HCT116 (cell line): ENCODE measurements around the gene MYL6B. TPM values are rescaled to one million over a fixed set of nuclear protein-coding genes. Genes with fewer than 3 reads are reported as not detected.

Experiments
- ATAC-seq: fragments of 200-7000 bp; cut with Tn5 transposase; 2 replicates; pipeline ENCODE4 v1.9.1; 2020; ENCODE audit warnings: mild to moderate bottlenecking, moderate library complexity
- BruUV-seq: library from RNA; stranded (reverse); fragments of 400-500 nt; replicated peaks from 2 replicates; lab custom pipeline; 2021; lab: Mats Ljungman, UMichigan
- CTCF ChIA-PET: fragments of 300-600 bp; sonication (Branson Sonifier 250); formaldehyde crosslinking; loops from one replicate; lab custom pipeline; 2021; ENCODE audit warnings: antibody characterized with exemption; lab: Charles Lee
- POLR2A ChIA-PET: fragments of 300-600, 350-600 bp; sonication (Branson Sonifier 250); formaldehyde crosslinking; loops from one replicate; lab custom pipeline; 2021; ENCODE audit warnings: antibody characterized with exemption; lab: Charles Lee
- RAD21 ChIA-PET, 2 experiments: fragments of 300-600 bp; sonication (Branson Sonifier 250); formaldehyde crosslinking; loops; one replicate each; lab custom pipeline; 2023; ENCODE audit warnings: low total read pairs in 2 of 2; ENCODE audit not compliant: uncharacterized antibody in 2 of 2, unreplicated experiment in 2 of 2, low non-redundant PET in 1 of 2; lab: Charles Lee
- DNase-seq: peaks from one replicate; pipeline ENCODE4 v3.0.0-alpha.2; 2010; ENCODE audit warnings: low read depth, low spot score
- H2AFZ ChIP-seq: fragments of 200-600 bp; shearing (Covaris generic), sonication (generic); 2 replicates; pipeline ENCODE4 v1.6.1; 2017; ENCODE audit warnings: low read depth, mixed run types, mixed read lengths, antibody characterized with exemption, low read length; ENCODE audit not compliant: poor library complexity, severe bottlenecking
- H3K27ac ChIP-seq: 2 replicates; pipeline ENCODE4 v1.5.1; 2012; ENCODE audit warnings: low read depth, low read length
- H3K27me3 ChIP-seq: fragments of 200-600 bp; sonication (generic); 2 replicates; pipeline ENCODE4 v1.6.1; 2016; ENCODE audit warnings: mixed run types, low read length, mixed read lengths; ENCODE audit not compliant: insufficient read depth
- H3K36me3 ChIP-seq, 2 experiments: fragments of 200-500 bp in 1 of 2; fragments of 200-600 bp in 1 of 2; sonication (Bioruptor generic) in 1 of 2; sonication (generic) in 1 of 2; 2 replicates each; pipeline versions ENCODE4 v1.5.1 to v1.6.1; 2014 to 2016; ENCODE audit warnings: low read length in 2 of 2, inconsistent platforms in 1 of 2, mixed read lengths in 1 of 2, mixed run types in 1 of 2; ENCODE audit not compliant: insufficient read depth in 2 of 2, control insufficient read depth in 1 of 2
- H3K4me1 ChIP-seq, 2 experiments: fragments of 200-600 bp in 1 of 2; sonication (generic) in 1 of 2; 2 replicates each; pipeline versions ENCODE4 v1.5.1 to v1.6.1; 2012 to 2017; ENCODE audit warnings: low read length in 2 of 2, inconsistent platforms in 1 of 2, mild to moderate bottlenecking in 1 of 2, mixed read lengths in 1 of 2, mixed run types in 1 of 2, moderate library complexity in 1 of 2; ENCODE audit not compliant: insufficient read depth in 2 of 2, control insufficient read depth in 1 of 2
- H3K4me2 ChIP-seq: fragments of 200-600 bp; sonication (generic); 2 replicates; pipeline ENCODE4 v1.6.1; 2017; ENCODE audit warnings: mixed run types, low read length, mixed read lengths
- H3K4me3 ChIP-seq, 2 experiments: fragments of 200-600 bp in 1 of 2; sonication (generic) in 1 of 2; replicated peaks in 1 of 2; 2 replicates each; pipeline ENCODE4 v1.5.1; 2011 to 2016; ENCODE audit warnings: low read length in 2 of 2, control low read depth in 1 of 2, low read depth in 1 of 2, mild to moderate bottlenecking in 1 of 2, mixed read lengths in 1 of 2, mixed run types in 1 of 2
- H3K79me2 ChIP-seq: fragments of 200-600 bp; sonication (generic); 2 replicates; pipeline ENCODE4 v1.6.1; 2017; ENCODE audit warnings: mild to moderate bottlenecking, mixed run types, low read length, moderate library complexity, mixed read lengths; ENCODE audit not compliant: insufficient read depth
- H3K9ac ChIP-seq: fragments of 200-600 bp; sonication (generic); 2 replicates; pipeline ENCODE4 v1.6.1; 2016; ENCODE audit warnings: low read length, mixed read lengths
- H3K9me2 ChIP-seq: fragments of 200-600 bp; sonication (generic), shearing (Covaris generic); 2 replicates; pipeline ENCODE4 v1.6.1; 2017; ENCODE audit warnings: mixed run types, mild to moderate bottlenecking, moderate library complexity; ENCODE audit not compliant: insufficient read depth
- H3K9me3 ChIP-seq, 2 experiments: fragments of 200-500 bp in 1 of 2; fragments of 200-600 bp in 1 of 2; sonication (Bioruptor generic) in 1 of 2; sonication (generic) in 1 of 2; 2 replicates each; pipeline ENCODE4 v1.6.1; 2014 to 2017; ENCODE audit warnings: low read length in 2 of 2, mixed read lengths in 2 of 2, inconsistent platforms in 1 of 2, low read depth in 1 of 2, mild to moderate bottlenecking in 1 of 2, mixed run types in 1 of 2, moderate library complexity in 1 of 2; ENCODE audit not compliant: control insufficient read depth in 1 of 2, insufficient read depth in 1 of 2
- H4K20me1 ChIP-seq: fragments of 200-600 bp; sonication (generic), shearing (Covaris generic); 2 replicates; pipeline ENCODE4 v1.6.1; 2017; ENCODE audit warnings: mixed run types, mild to moderate bottlenecking, moderate library complexity; ENCODE audit not compliant: insufficient read depth
- CBX3 ChIP-seq: IDR thresholded peaks from 2 replicates; pipeline ENCODE4 v1.6.1; 2012; ENCODE audit warnings: low read depth
- CEBPB ChIP-seq: IDR thresholded peaks from 2 replicates; pipeline ENCODE4 v1.6.1; 2012; ENCODE audit warnings: low read depth
- CTCF ChIP-seq, 3 experiments: fragments of 200-600 bp in 1 of 3; sonication (generic) in 1 of 3; IDR thresholded peaks in 2 of 3; conservative IDR thresholded peaks in 1 of 3; 2 replicates each; pipeline ENCODE4 v1.5.1; 2012 to 2017; ENCODE audit warnings: low read depth in 2 of 3, low read length in 2 of 3, antibody characterized with exemption in 1 of 3, borderline replicate concordance in 1 of 3, control low read depth in 1 of 3, mild to moderate bottlenecking in 1 of 3, mixed read lengths in 1 of 3, mixed run types in 1 of 3, moderate library complexity in 1 of 3; ENCODE audit not compliant: insufficient read depth in 1 of 3
- EGR1 ChIP-seq: IDR thresholded peaks from 2 replicates; pipeline ENCODE4 v1.6.1; 2012; ENCODE audit warnings: low read depth
- ELF1 ChIP-seq: IDR thresholded peaks from 2 replicates; pipeline ENCODE4 v1.6.1; 2012; ENCODE audit warnings: low read depth, borderline replicate concordance
- EZH2phosphoT487 ChIP-seq: fragments of 200-600 bp; IDR thresholded peaks from 2 replicates; pipeline ENCODE4 v1.6.1; 2018; ENCODE audit warnings: antibody characterized with exemption, borderline replicate concordance
- FOSL1 ChIP-seq: IDR thresholded peaks from 2 replicates; pipeline ENCODE4 v1.6.1; 2012; ENCODE audit warnings: low read depth
- JUND ChIP-seq: IDR thresholded peaks from 2 replicates; pipeline ENCODE4 v1.6.1; 2012
- POLR2A ChIP-seq: IDR thresholded peaks from 2 replicates; pipeline ENCODE4 v1.7.0; 2011; ENCODE audit warnings: borderline replicate concordance; ENCODE audit not compliant: insufficient read depth, insufficient read length; ENCODE audit errors: extremely low read depth
- POLR2AphosphoS5 ChIP-seq: IDR thresholded peaks from 2 replicates; pipeline ENCODE4 v1.6.1; 2011; ENCODE audit warnings: mild to moderate bottlenecking, low read depth, low read length, moderate library complexity
- REST ChIP-seq: IDR thresholded peaks from 2 replicates; pipeline ENCODE4 v1.6.1; 2012; ENCODE audit warnings: low read depth
- SIN3A ChIP-seq: IDR thresholded peaks from 2 replicates; pipeline ENCODE4 v1.6.1; 2012; ENCODE audit warnings: low read depth
- SP1 ChIP-seq: IDR thresholded peaks from 2 replicates; pipeline ENCODE4 v1.6.1; 2012; ENCODE audit warnings: low read depth
- SRF ChIP-seq: IDR thresholded peaks from 2 replicates; pipeline ENCODE4 v1.6.1; 2012; ENCODE audit warnings: low read depth
- TCF7L2 ChIP-seq: IDR thresholded peaks from 2 replicates; pipeline ENCODE4 v1.7.0; 2011; ENCODE audit warnings: borderline replicate concordance, inconsistent platforms; ENCODE audit not compliant: insufficient read depth, insufficient read length; ENCODE audit errors: extremely low read depth
- ZBTB33 ChIP-seq: IDR thresholded peaks from 2 replicates; pipeline ENCODE4 v1.6.1; 2011; ENCODE audit warnings: mild to moderate bottlenecking, low read length, moderate library complexity; ENCODE audit not compliant: insufficient replicate concordance; ENCODE audit errors: extremely low read depth
- ZFX ChIP-seq: fragments of 450-650 bp; IDR thresholded peaks from 2 replicates; pipeline ENCODE4 v1.6.1; 2017
- ZNF274 ChIP-seq: fragments of 200-500 bp; sonication (Bioruptor generic); IDR thresholded peaks from 2 replicates; pipeline ENCODE4 v1.6.1; 2014; ENCODE audit warnings: mild to moderate bottlenecking, low read depth, low read length, inconsistent platforms
- intact Hi-C: fragments of 100-400 bp; cut with micrococcal nuclease; formaldehyde crosslinking; loops from 2 replicates; pipeline ENCODE4 v1.10.0; 2022
- total RNA-seq: library from RNA; stranded (reverse); gene quantifications from one replicate; pipeline ENCODE4 v1.2.1, GENCODE V29; 2021; ENCODE audit not compliant: unreplicated experiment

Gene MYL6B
- total RNA-seq, 1 experiment from 2014 or later: 94.3 TPM

GRCh38 chr12:56129206-56129941 is 23.0 kb upstream of the MYL6B start (continued):
- TF ChIP-seq ELF1: no peak
- no peak for TF ChIP-seq EZH2phosphoT487
- TF ChIP-seq TCF7L2: no peak

- 0 out of 2 replicates have a peak overlapping the region, but pooled peaks have one; percentile 12 for H3K9ac ChIP-seq
- POLR2A ChIA-PET: no interaction called here
- no peaks in the 10 kb centered on the region for H3K9me2 ChIP-seq
- no TSS peak for BruUV-seq
- peaks cover 29 to 41% of the 10 kb centered on the region in 2 experiments for H3K36me3 ChIP-seq
- H3K27me3 ChIP-seq: no peaks in the 10 kb centered on the region
- CTCF ChIA-PET: no interaction called here
- ATAC-seq (no peak), DNase-seq (no peak)
- no peak overlapping the region for H2AFZ ChIP-seq
- RAD21 ChIA-PET: no interaction called here
- peak overlapping the region; percentile 76 for H3K27ac ChIP-seq
- H3K4me3 ChIP-seq: peak overlapping the region; percentile 90 to 91; a peak in 3 of 4 replicates
- intact Hi-C loops: loop anchor here (2.0 kb wide), 1 partner anchor 23 kb away; the partner anchor contains the start of gene MYL6B
- no peaks in the 10 kb centered on the region for H4K20me1 ChIP-seq
- no peaks in the 10 kb centered on the region for H3K9me3 ChIP-seq
- H3K4me2 ChIP-seq: peak overlapping the region; percentile 89
- peaks cover 16 to 33% of the 10 kb centered on the region in 2 experiments for H3K4me1 ChIP-seq
- H3K79me2 ChIP-seq: peaks cover 29% of the 10 kb centered on the region
- no peak for TF ChIP-seq ZFX
- TF ChIP-seq CTCF (IDR thresholded peaks at IDR 0.05 in 2 of 3, conservative IDR thresholded peaks at IDR 0.05 in 1 of 3; ENCODE audit: borderline replicate concordance in 1 of 3, insufficient read depth in 1 of 3, low read depth in 2 of 3, low read length in 2 of 3): no peak
- TF ChIP-seq FOSL1: no peak
- no peak for TF ChIP-seq POLR2AphosphoS5
- no peak for TF ChIP-seq ZBTB33
- TF ChIP-seq CEBPB: no peak
- TF ChIP-seq SP1: no peak
- TF ChIP-seq SIN3A: no peak
- TF ChIP-seq POLR2A: no peak
- TF ChIP-seq ELF1: no peak
- TF ChIP-seq EZH2phosphoT487: no peak
- no peak for TF ChIP-seq REST
- no peak for TF ChIP-seq EGR1
- no peak for TF ChIP-seq JUND
- TF ChIP-seq SRF: no peak
- TF ChIP-seq ZNF274: no peak
- TF ChIP-seq CBX3: no peak
These were observed 22.4 kb upstream of the MYL6B start for GRCh38 chr12:56129942-56130495.
